NCI-H345 (cell line): Measurements from ENCODE around the gene GON7.
"Not testable (repeated sequence)": the region's sequence is repeated elsewhere in the genome, so short reads cannot be mapped to it uniquely, and the experiment has no call there.

Source experiments
- DNase-seq: peaks from one replicate; lab custom pipeline; 2025; lab: John Stamatoyannopoulos, UW

Gene GON7

GRCh38 chr14:93206793-93207467 lies at the start of gene GON7, which contains the start of gene UBR7:
Gene GON7, minus strand, starts transcription at chr14:93207065. Its CDS starts 28 bp downstream, at chr14:93207037.
Gene UBR7, plus strand, starts transcription at chr14:93207256. Its CDS starts 36 bp downstream, at chr14:93207292.
- DNase-seq: peak; percentile 99

- DNase-seq: no peak
Measured at GRCh38 chr14:93249128-93249831, 42.4 kb upstream of the GON7 start.

GRCh38 chr14:93246534-93246933 lies 39.7 kb upstream of the GON7 start:
- no peak for DNase-seq

GRCh38 chr14:93245764-93246420 lies 39.0 kb upstream of the GON7 start:
- DNase-seq: no peak

- no peak for DNase-seq
Measured at GRCh38 chr14:93240678-93241000, 33.8 kb upstream of the GON7 start.

- no peak for DNase-seq
Measured at GRCh38 chr14:93239869-93240677, 33.2 kb upstream of the GON7 start.

GRCh38 chr14:93234798-93235197 lies 27.9 kb upstream of the GON7 start:
- DNase-seq: no peak

GRCh38 chr14:93233078-93233477 lies 26.2 kb upstream of the GON7 start:
- DNase-seq: not testable (repeated sequence)

- DNase-seq: no peak
Measured at GRCh38 chr14:93232159-93232558, 25.3 kb upstream of the GON7 start.

GRCh38 chr14:93231129-93231979 lies 24.5 kb upstream of the GON7 start:
- DNase-seq: peak; percentile 78

GRCh38 chr14:93230539-93230938 lies 23.7 kb upstream of the GON7 start:
- no peak for DNase-seq

GRCh38 chr14:93228550-93228949 lies 21.7 kb upstream of the GON7 start:
- DNase-seq: no peak

- no peak for DNase-seq
Measured at GRCh38 chr14:93223565-93223964, 16.7 kb upstream of the GON7 start.

- no peak for DNase-seq
Measured at GRCh38 chr14:93220509-93220908, 13.6 kb upstream of the GON7 start.

GRCh38 chr14:93219103-93219726 lies 12.3 kb upstream of the GON7 start:
- DNase-seq: peak; percentile 41

- DNase-seq: no peak
Measured at GRCh38 chr14:93214598-93214997, 7.7 kb upstream of the GON7 start.

GRCh38 chr14:93212432-93212831 lies 5.6 kb upstream of the GON7 start:
- no peak for DNase-seq

- DNase-seq: peak; percentile 65
Measured at GRCh38 chr14:93207468-93208308, 823 bp upstream of the GON7 start.

GRCh38 chr14:93201155-93201704 lies 5.6 kb downstream of the GON7 start:
- no peak for DNase-seq

- no peak for DNase-seq
Measured at GRCh38 chr14:93200553-93200952, 6.3 kb downstream of the GON7 start.
